SIG-M5 (cell line): ENCODE data around the gene ABHD17A.

Experiments
- DNase-seq: peaks from one replicate; lab custom pipeline; 2025; lab: John Stamatoyannopoulos, UW

The ABHD17A gene

DNA sequence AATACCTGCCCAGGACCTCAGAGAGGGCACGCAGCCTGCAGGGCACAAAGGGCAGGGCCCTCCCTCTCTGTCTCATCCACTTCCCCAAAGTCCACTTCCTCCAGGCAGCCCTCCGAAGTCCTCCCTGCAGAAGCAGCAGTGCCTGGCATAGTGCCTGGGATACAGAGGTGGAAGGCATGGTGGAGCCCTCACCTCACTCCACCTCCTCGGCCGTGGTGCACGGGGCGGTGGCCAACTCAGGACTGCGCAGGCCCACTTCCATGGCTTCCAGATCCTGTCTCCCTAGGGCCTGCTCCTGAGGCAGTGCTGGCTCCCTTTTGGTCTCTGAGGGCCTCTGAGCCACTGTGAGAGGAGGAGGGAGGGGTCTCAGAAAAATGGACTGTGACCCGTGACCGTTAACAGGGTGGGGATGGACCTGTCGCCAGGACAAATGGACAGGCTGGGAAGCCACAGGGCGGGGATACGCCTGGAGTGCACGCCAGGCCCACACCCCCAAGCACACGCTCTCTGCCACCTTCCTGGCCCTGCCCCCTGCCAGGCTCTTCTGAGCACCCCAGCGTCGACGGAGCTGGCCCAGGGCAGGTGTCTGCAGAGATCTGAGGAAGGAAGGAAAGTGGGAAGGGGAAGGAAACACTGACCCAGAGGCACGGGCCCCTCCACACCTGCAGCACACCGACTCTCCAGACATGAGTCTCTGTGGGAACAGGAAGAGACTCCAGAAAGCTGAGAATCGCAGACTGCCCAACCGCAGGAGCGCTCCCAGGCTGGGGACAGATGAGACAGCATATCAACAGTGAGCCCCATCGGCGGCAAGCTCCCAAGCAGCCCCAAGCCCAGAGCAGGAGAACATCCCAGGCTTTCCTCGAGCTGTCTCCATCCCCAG, 45.4 kb downstream of the ABHD17A start:
- no peak for DNase-seq

DNA sequence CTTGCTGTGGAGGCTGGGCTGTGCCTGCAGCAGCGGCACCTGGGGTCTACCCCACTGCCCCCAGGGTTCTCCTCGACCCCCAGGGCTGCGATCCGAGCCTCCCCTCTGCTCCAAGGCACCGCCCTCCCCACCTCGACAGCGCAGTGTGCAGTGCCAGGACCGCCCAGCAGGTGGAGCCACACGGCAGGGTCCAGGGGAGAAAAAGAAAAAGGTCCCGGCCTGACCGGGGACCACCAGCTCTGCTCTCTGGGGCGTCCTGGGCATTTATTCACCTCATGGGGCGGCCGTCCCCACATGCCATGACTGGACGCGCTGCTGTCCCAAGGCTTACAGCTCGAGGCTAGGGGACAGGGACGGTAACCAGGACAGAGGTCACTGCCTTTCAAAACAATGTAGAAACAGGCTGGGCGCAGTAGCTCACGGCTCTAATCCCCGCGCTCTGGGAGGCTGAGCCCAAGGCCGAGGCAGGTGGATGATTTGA, 47.6 kb downstream of the ABHD17A start:
- DNase-seq, result no peak

DNA sequence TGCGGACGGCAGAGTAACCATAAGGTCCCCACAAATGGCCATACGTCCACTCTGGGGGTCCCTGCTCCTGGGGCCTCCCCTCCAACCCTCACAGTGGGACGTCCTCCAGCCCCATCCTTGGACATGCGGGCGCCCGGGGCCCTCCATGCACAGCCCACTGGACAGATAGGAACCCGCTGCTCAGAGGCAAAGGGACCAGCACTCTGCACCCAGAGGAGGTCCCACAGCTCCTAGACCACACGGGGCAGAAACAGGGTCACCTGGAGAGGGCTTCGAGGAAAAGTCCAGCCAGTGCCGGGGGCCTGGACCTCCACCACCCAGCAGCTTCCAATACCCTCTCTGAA, 48.1 kb downstream of the ABHD17A start:
- DNase-seq, result no peak

DNA sequence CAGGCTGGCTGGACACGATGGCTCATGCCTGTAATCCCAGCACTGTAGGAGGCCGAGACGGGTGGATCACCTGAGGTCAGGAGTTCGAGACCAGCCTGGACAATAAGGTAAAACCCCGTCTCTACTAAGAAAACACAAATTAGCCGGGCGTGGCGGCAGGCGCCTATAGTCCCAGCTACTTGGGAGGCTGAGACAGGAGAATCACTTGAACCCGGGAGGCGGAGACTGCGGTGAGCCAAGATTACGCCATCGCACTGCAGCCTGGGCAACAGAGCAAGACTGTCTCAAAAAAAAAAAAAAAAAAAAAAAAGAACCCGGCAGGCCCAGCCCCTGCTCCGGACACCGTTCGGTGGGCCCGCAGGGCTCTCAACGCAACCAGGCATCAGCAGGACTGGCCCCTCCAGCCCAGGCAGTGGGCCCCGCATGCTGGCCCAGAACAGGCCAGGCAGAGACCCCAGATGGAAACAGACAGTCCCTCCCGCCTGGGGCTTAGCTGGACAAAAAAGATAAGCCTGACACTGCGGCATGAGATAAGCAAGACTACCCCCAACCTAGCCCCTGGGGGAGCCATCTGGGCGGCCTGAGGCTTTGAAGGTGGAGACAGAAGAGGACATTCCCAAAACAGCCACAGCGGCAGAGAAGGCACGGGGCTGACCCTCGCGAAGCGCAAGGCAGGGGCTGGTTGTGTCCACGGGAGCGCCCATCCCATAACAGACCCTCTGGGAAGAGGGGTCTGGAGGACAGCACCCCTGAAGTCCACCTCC, 48.7 kb downstream of the ABHD17A start:
- DNase-seq, result no peak

DNA sequence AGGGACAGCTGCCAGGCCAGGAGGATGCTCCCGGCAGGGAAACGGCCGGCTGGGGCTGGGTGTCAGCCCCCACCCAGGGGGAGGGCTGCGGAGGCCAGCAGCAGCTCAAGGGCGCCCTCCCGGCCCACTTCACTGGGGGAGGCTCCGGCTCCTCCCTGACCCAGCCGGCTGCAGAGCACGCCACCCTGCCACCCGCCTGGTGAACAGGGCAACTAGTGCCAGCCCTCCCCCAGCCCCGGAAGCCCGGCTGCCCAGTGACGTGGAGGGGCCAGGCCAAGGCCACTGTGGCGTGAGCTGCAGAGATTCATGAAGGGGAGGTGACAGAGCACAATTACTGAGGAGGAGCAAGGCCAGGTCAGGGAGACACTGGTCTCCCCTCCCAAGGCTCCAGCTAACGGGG, 51.8 kb downstream of the ABHD17A start:
- DNase-seq, result no peak

DNA sequence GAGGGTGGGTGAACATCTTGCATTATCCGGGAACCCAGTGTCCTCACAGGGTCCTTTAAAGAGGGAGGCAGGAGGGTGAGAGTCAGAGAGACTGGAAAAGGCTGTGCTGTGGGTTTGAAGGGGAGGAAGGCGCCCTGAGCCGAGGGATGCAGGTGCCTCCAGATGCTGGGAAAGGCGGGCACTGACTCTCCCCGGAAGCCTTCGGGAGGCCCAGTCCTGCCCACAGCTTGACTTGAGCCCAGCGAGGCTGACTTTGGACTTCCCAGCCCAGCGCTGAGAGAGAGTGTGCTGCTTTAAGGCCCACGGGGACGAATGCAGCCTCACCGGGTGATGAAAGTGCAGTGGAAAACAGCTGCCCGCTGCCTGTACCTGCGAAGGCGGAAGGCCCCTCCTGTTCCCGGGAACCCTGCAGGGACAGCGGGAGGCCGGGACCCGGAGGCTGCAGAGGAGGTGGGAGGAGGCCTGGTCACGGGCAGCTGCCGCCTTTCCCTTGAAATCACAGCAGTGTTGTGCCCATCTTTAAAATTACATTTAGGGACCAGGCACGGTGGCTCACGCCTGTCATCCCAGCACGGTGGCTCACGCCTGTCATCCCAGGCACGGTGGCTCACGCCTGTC, 53.1 kb downstream of the ABHD17A start:
- DNase-seq, result no peak

DNA sequence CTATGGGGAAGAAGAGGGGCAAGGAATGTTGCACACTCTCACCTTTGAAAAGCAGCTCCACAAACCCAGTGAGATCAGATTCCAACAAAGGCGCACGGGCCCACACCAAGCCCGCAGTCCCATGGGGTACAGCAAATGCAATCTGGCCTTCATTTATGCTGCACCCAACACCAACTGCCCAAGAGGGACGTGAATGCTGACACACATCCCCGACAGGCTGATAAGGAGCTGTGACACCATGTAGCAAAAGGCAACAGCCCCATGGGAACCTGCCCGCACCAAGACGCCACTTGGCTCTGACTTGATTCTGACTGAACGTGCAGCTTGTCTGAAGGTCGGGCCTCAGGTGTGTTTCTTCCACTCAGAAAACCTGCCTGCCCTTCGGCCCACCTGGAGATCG, 54.3 kb downstream of the ABHD17A start:
- no peak for DNase-seq

DNA sequence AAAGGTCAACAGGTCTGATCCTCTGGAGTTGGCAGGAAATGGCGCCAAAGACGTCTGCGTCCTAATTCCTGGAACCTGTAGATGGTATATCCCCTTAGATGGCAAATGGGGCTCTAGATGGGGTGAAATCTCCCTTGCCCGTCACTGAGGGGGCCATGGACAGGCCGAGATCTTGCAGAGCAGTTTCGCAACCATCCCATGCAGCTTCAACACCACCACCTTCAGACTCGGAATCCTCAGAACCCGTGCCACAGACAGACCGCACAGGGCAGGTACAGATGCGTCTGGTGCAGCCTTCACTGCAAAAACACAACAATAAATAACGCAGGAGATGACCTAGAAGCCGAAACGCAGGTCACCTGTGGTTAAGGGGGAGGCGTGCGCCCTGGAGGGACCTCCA, 54.7 kb downstream of the ABHD17A start:
- no peak for DNase-seq

DNA sequence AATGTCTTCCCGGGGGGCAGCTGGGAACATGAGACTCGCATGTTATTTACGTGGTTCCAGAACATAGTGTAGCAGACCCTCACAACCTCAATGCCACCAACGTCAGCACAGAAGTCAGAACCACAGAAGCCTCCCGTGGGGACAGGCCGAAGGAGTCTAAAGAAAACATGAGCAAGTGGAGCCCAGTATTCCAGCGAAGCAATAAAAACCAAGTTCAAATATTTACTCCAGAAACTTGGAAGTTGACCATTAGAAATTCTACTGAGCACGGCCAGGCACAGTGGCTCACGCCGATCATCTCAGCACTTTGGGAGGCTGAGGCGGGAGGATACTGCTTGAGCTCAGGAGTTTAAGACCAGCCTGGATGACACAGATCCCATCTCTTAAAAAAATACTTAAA, 55.3 kb downstream of the ABHD17A start:
- no peak for DNase-seq

DNA sequence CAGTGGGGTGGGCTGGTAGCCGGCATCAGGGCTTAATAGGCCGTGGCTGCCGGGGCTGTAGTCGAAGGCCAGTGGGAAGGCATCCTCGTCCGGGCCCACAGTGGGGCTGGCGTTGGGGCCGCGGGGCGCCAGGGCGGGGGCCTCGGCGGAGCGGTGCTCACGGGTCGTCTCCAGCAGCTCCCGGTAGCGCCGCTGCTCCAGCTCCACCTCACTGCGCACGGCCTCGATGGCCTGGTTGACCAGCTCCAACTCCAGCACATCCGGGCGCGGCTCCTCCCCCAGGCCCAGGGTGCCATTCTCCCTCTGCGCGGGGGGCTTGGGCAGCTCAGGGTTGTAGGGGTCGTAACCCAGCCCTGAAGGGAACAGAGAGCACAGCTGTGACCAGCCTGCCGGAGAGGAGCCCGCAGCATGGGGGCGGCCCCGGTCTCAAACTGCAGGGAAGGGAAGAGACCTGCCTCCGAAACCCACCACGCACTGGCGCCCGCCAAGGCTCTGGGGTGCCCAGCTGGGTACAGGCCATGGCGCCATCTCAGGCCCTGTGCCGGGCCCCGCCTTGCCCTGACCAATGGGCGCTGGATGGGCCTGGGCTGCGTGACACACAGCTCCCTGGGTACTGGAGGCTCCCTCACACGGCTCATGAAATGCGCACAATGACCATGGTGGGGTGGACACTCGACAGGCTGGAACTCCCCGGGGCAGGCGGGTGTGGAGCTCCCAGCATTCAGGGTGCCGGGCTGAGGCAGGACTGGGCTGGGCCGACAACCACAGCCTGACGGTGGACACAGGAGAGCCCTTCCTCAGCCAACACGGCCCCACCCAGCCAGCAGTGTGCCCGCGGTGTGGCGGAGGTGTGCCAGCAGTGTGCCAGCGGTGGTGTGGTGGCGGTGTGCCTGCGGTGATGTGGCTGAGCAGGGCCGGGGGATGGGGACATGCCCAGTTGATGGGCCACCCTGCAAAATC, 56.7 kb downstream of the ABHD17A start:
- DNase-seq, result no peak

DNA sequence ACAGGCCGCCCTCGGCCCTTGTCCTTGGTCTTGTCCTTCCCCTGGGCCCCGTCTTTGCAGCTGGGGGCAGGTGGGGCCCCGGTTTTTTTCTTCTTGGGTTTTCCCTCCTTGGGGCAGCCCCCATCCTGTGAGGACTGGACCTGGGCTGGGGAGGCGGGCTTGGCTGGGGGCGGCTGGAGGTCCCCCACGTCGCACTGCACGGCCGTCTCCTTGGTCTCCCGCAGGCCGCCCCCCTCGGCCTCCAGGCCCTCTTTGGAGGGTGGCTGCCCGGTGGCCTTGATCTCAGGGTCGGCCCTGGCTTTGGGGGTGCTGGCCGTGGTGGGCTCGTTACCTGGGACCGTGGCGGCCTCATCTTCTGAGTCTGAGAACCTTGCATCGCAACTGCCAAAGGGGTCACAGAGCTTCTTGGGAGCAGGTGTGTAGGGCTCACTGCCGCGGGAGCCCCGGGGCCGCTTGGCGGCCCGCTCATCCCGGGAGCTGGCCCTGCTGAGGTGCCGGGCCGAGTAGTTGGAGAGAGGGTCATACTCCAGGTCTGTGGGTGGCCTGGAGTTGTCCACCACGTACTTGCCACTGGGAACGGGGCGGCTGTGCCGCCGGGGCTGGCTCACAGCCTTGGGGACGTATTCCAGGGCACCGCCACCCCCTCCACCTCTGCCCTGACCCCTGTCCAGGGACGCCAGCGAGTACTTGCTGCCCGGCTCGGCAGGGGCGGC, 57.6 kb downstream of the ABHD17A start:
- no peak for DNase-seq
